GM10266 (cell line): ENCODE measurements around the gene FAM170B.

Source experiments
- DNase-seq: peaks from one replicate; pipeline ENCODE4 v3.0.0; 2012; ENCODE audit errors: extremely low spot score
- CTCF ChIP-seq: IDR thresholded peaks from 2 replicates; pipeline ENCODE4 v1.5.1; 2012; ENCODE audit warnings: mild to moderate bottlenecking, low read depth; ENCODE audit not compliant: control insufficient read depth, insufficient read depth; ENCODE audit errors: missing control alignments

Gene FAM170B

GRCh38 chr10:49089557-49090188, 44.1 kb downstream of the FAM170B start:
- TF ChIP-seq CTCF = no peak
- no peak for DNase-seq

GRCh38 chr10:49089152-49089551, 44.7 kb downstream of the FAM170B start:
- TF ChIP-seq CTCF = no peak
- DNase-seq = no peak

- TF ChIP-seq CTCF = no peak
- no peak for DNase-seq
Observed at GRCh38 chr10:49086889-49087288, 46.9 kb downstream of the FAM170B start.

- TF ChIP-seq CTCF = no peak
- no peak for DNase-seq
Observed at GRCh38 chr10:49083261-49083660, 50.6 kb downstream of the FAM170B start.

GRCh38 chr10:49082766-49083165, 51.1 kb downstream of the FAM170B start:
- no peak for TF ChIP-seq CTCF

GRCh38 chr10:49081547-49082275, 52.1 kb downstream of the FAM170B start:
- no peak for TF ChIP-seq CTCF
- DNase-seq = no peak

More at GRCh38 chr10:49082766-49083165, 51.1 kb downstream of the FAM170B start:
- DNase-seq = no peak
